Large intestine (tissue), 3 donors: Measurements from ENCODE around the gene PLXNA3. TPM values are rescaled to one million over a fixed set of nuclear protein-coding genes. Genes with fewer than 3 reads are reported as not detected.
A peak's percentile ranks its signal among the peaks of the same experiment; 100 is the strongest.

Experiments
- DNase-seq, 2 donors: peaks; one replicate each; pipeline versions ENCODE4 v3.0.0 to v3.0.0-alpha.2; 2013
- H3K27ac ChIP-seq: one replicate; pipeline ENCODE4 v1.5.1; 2013; ENCODE audit warnings: low read length
- H3K27me3 ChIP-seq: 2 replicates; pipeline ENCODE4 v1.6.1; 2013; ENCODE audit warnings: low read length; ENCODE audit not compliant: control insufficient read depth, insufficient read depth
- H3K36me3 ChIP-seq: 2 replicates; pipeline ENCODE4 v1.6.1; 2013; ENCODE audit warnings: low read length; ENCODE audit not compliant: control insufficient read depth, insufficient read depth
- H3K4me1 ChIP-seq: one replicate; pipeline ENCODE4 v1.6.1; 2013; ENCODE audit warnings: low read length; ENCODE audit not compliant: control insufficient read depth, insufficient read depth
- H3K4me3 ChIP-seq: one replicate; pipeline ENCODE4 v1.5.1; 2013; ENCODE audit warnings: low read length
- H3K9me3 ChIP-seq: one replicate; pipeline ENCODE4 v1.6.1; 2013; ENCODE audit warnings: mild to moderate bottlenecking, low read depth, low read length, moderate library complexity; ENCODE audit not compliant: control insufficient read depth
- WGBS: methylation state at CpG from one replicate; pipeline ENCODE4 v1.1.5; 2013; ENCODE audit warnings: low lambda C conversion rate; ENCODE audit not compliant: insufficient coverage; 5-methylcytosine and 5-hydroxymethylcytosine counted together
- polyA plus RNA-seq: library from polyadenylated mRNA; unstranded; fragments of 120-200 nt; gene quantifications from one replicate; pipeline ENCODE4 v1.2.1, GENCODE V29; 2013

The PLXNA3 gene
- polyA plus RNA-seq, 1 donor: 37.2 TPM

DNA sequence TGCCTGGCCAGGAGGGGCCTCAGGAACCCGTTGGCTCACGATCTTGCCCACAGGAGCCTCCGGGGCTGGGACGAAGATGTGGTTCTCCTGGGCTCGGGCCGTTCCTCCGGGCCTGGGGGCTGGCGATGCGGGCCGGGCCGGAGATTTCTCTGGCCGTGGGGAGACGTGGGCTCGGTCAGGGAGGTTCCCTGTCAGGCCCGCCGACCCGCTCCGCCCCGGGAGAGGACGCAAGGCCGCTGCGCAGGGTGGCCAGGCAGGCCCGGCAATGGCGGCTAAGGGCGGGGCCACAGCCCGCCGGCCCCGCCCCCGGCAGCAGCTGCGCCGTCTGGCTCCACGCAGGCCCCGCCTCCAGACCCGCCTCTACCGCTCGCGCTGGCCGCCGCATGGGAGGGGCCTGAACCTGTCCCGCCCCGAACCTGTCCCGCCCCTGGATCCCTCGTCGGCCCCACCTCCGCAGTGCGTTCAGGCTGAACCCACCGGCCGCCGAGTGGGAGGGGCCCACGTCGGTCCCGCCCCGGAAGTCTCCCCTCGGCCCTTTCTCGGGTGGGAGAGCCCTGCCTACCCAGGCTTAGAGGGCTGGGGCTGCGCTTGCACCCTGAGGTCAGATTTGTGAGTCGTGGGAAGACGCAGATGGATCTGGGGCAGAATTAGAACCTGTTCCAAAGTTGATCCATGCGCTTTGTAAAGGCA, 58.0 kb downstream of the PLXNA3 start, which contains the start of gene FAM3A:
Gene FAM3A (minus strand): TSS at position 267 of the 690 bp plus-strand sequence. CDS start 460 bp downstream, outside the sequence.
- WGBS: no CpG with 5 or more reads among the region's 59 CpGs
- Histone ChIP-seq H3K27me3 (no peaks in the 10 kb centered on the region), H3K36me3 (peaks cover 9% of the 10 kb centered on the region), H3K4me1 (peaks cover 16% of the 10 kb centered on the region), H3K9me3 (no peaks in the 10 kb centered on the region), H3K4me3 (peak within 1 kb of the TSS; percentile 90), H3K27ac (peak within 1 kb of the TSS; percentile 100)
- DNase-seq: peak; percentile 88 to 90

DNA sequence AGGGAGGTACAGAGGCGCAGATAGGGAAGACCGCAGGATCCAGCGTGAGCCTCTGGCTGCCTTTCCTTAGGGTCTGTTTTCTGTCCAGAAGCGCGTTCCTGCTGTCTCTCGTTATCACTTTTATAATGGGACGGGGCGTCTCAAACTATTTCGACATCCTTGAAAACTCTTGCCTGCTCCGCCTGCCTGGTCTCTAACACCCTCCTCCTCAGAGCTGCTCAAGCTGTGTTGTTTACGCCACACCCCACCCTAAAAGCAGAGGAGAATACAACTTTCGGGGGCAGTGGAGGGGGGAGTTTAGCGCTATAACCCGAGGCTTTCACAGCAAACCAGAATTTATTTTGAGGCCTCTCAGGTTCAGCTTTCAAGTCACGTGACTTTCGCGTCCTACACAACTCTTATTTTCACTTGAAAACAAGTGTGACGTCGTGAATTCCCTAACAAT, 58.6 kb downstream of the PLXNA3 start:
- Histone ChIP-seq H3K4me3 (peak overlapping the region; percentile 64), H3K9me3 (no peaks in the 10 kb centered on the region), H3K36me3 (peaks cover 5% of the 10 kb centered on the region), H3K4me1 (peaks cover 16% of the 10 kb centered on the region), H3K27me3 (no peaks in the 10 kb centered on the region), H3K27ac (peak overlapping the region; percentile 100)
- no CpG with 5 or more reads among the region's 19 CpGs for WGBS
- peak in 1 of 2 donors; percentile 62 for DNase-seq

- peak in 1 of 2 donors; percentile 72 for DNase-seq
- Histone ChIP-seq H3K27ac (peak overlapping the region; percentile 100), H3K4me1 (peaks cover 16% of the 10 kb centered on the region), H3K27me3 (no peaks in the 10 kb centered on the region), H3K9me3 (no peaks in the 10 kb centered on the region), H3K36me3 (peaks cover 4% of the 10 kb centered on the region), H3K4me3 (peak overlapping the region; percentile 64)
- no CpG with 5 or more reads among the region's 25 CpGs for WGBS
These were observed 59.2 kb downstream of the PLXNA3 start for GRCh38 chrX:154517101-154517781.

DNA sequence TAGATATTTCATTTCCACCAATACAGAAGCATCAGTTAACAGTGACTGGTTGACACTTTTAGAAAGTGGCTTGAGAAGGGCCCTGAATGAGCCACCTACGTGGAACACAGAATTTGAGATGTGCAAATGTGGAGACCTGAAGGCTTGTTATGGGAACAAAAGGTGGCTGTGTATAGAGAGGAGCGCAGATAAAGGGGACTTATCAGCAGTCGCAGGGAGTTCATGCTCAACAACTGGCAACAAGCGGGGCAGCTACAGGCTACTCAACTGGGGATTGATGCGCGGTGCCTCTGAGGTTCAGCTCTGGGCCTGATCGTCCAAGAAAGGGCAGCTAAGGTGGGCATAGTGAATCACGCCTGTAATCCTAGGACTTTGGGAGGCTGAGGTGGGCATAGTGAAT, 61.3 kb downstream of the PLXNA3 start:
- WGBS: no CpG with 5 or more reads among the region's 8 CpGs
- no peaks in the 10 kb centered on the region for H3K9me3 ChIP-seq
- no peak for DNase-seq

DNA sequence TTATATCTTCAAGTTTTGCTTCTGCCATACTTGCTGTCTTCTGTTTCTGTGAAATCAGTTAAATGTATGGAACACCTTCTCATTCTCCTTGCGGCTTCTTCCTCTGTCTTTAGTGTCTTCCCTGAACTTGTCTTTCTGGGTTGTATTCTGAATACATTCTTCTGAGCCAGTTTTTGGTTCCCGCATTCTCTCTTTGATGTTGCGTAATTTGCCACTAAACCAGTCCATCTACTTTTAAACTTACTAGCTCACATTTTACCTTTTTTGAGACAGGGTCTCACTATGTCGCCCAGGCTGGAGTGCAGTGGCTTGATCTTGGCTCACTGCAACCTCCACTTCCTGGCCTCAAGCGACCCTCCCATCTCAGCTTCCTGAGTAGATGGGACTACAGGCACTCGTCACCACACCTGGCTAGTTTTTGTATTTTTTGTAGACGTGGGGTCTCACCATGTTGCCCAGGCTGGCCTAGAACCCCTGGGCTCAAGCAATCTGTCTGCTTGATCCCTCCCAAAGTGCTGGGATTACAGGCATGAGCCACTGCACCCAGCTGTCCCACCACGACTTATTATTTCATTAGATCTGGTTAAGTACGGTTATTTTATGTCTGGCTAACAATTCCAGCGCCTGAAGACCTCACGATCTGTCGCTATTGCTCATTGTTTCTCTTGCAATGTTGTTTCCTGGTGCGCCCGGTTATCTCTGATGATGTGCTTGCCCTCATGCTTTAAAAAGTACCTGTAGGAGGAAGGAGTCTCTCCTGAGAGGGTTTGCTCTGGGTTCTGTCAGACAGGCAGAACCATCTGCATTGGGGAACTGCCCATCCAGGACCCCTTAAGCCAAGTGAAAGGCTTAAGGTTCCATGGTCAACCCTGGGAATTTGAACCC, 67.8 kb downstream of the PLXNA3 start:
- H3K4me3 ChIP-seq: no peak overlapping the region
- H3K9me3 ChIP-seq: no peaks in the 10 kb centered on the region
- no peak for DNase-seq
- H3K4me1 ChIP-seq: peaks cover 9% of the 10 kb centered on the region
- no peaks in the 10 kb centered on the region for H3K36me3 ChIP-seq
- no peaks in the 10 kb centered on the region for H3K27me3 ChIP-seq
- 100% methylated on average over 1 of the region's 14 CpGs for whole genome bisulfite sequencing
- H3K27ac ChIP-seq: no peak overlapping the region

More for the DNA sequence above, 61.3 kb downstream of the PLXNA3 start:
- Histone ChIP-seq H3K4me1 (peaks cover 16% of the 10 kb centered on the region), H3K27me3 (no peaks in the 10 kb centered on the region), H3K36me3 (no peaks in the 10 kb centered on the region), H3K4me3 (no peak overlapping the region), H3K27ac (no peak overlapping the region)

GRCh38 chrX:154526901-154527675, 69.0 kb downstream of the PLXNA3 start:
- H3K4me3 ChIP-seq: peak overlapping the region; percentile 45

More at GRCh38 chrX:154526901-154527675, 69.0 kb downstream of the PLXNA3 start:
- Histone ChIP-seq H3K27ac (peak overlapping the region; percentile 82), H3K27me3 (no peaks in the 10 kb centered on the region), H3K4me1 (peaks cover 9% of the 10 kb centered on the region), H3K9me3 (no peaks in the 10 kb centered on the region), H3K36me3 (no peaks in the 10 kb centered on the region)
- DNase-seq: peak; percentile 64 to 84
- WGBS: no CpG with 5 or more reads among the region's 15 CpGs

Other genes with a start within 250 kb of the PLXNA3 start
- not detected for gene OPN1MW2, start 238.5 kb upstream of the PLXNA3 start, polyA plus RNA-seq
- not detected for gene OPN1MW3, start 200.7 kb upstream of the PLXNA3 start, polyA plus RNA-seq
- gene TEX28, start 163.2 kb upstream of the PLXNA3 start, polyA plus RNA-seq: not detected
- 0.19 TPM for gene TKTL1, start 162.5 kb upstream of the PLXNA3 start, polyA plus RNA-seq
- gene FLNA, start 83.6 kb upstream of the PLXNA3 start, polyA plus RNA-seq: 468 TPM
- gene EMD, start 79.0 kb upstream of the PLXNA3 start, polyA plus RNA-seq: 50.1 TPM
- gene RPL10, start 59.9 kb upstream of the PLXNA3 start, polyA plus RNA-seq: 5,173 TPM
- 26.2 TPM for gene DNASE1L1, start 49.0 kb upstream of the PLXNA3 start, polyA plus RNA-seq
- gene TAFAZZIN, start 46.7 kb upstream of the PLXNA3 start, polyA plus RNA-seq: 47.4 TPM
- gene ATP6AP1, start 29.6 kb upstream of the PLXNA3 start, polyA plus RNA-seq: 137 TPM
- gene GDI1, start 21.1 kb upstream of the PLXNA3 start, polyA plus RNA-seq: 108 TPM
- gene FAM50A, start 14.1 kb upstream of the PLXNA3 start, polyA plus RNA-seq: 71.3 TPM
- 25.4 TPM for gene LAGE3, start 21.0 kb downstream of the PLXNA3 start, polyA plus RNA-seq
- 25.6 TPM for gene UBL4A, start 28.3 kb downstream of the PLXNA3 start, polyA plus RNA-seq
- gene SLC10A3, start 32.3 kb downstream of the PLXNA3 start, polyA plus RNA-seq: 21.1 TPM
- 41.4 TPM for gene FAM3A, start 58.0 kb downstream of the PLXNA3 start, polyA plus RNA-seq
- 16.8 TPM for gene G6PD, start 88.6 kb downstream of the PLXNA3 start, polyA plus RNA-seq
- gene IKBKG, start 89.3 kb downstream of the PLXNA3 start, polyA plus RNA-seq: 16.4 TPM
- not detected for gene CTAG1A, start 126.9 kb downstream of the PLXNA3 start, polyA plus RNA-seq
- gene CTAG1B, start 161.0 kb downstream of the PLXNA3 start, polyA plus RNA-seq: not detected
- not detected for gene CTAG2, start 195.3 kb downstream of the PLXNA3 start, polyA plus RNA-seq